Endothelial cell of umbilical vein (primary cell): ENCODE results near the gene GRM4. TPM values are rescaled to one million over a fixed set of nuclear protein-coding genes. Genes with fewer than 3 reads are reported as not detected.

Experiments
- BruUV-seq: library from RNA; stranded (reverse); fragments of 400-500 nt; replicated peaks from 2 replicates; lab custom pipeline; 2021; lab: Mats Ljungman, UMichigan
- CTCF ChIA-PET: fragments of 300-600, 350-600 bp; sonication (Branson Sonifier 250); formaldehyde crosslinking; loops from one replicate; lab custom pipeline; 2021; ENCODE audit warnings: antibody characterized with exemption, inconsistent platforms; lab: Charles Lee
- POLR2A ChIA-PET: fragments of 300-600, 350-600 bp; sonication (Branson Sonifier 250); formaldehyde crosslinking; loops from one replicate; lab custom pipeline; 2021; ENCODE audit warnings: antibody characterized with exemption, inconsistent platforms; lab: Charles Lee
- DNase-seq: peaks from one replicate; pipeline ENCODE4 v3.0.0-alpha.2; 2011; ENCODE audit warnings: low read depth, low spot score
- FAIRE-seq: peaks from 2 replicates; lab custom pipeline; 2011; peaks lifted over from hg19 to GRCh38; lab: Jason Lieb, UNC
- H2AFZ ChIP-seq: 2 replicates; pipeline ENCODE4 v1.6.0; 2012; ENCODE audit warnings: low read depth, low read length, control low read depth, inconsistent platforms
- H3K27ac ChIP-seq: 2 replicates; pipeline ENCODE4 v1.5.1; 2011; ENCODE audit warnings: low read depth, mild to moderate bottlenecking, control low read depth, low read length, moderate library complexity; ENCODE audit not compliant: insufficient read depth
- H3K27me3 ChIP-seq, 2 experiments: 2 replicates each; pipeline versions ENCODE4 v1.6.0 to v1.6.1; 2011; ENCODE audit warnings: low read length in 2 of 2, mixed read lengths in 1 of 2; ENCODE audit not compliant: control insufficient read depth in 2 of 2, insufficient read depth in 2 of 2
- H3K36me3 ChIP-seq, 2 experiments: 2 replicates in 1 of 2; 3 replicates in 1 of 2; pipeline ENCODE4 v1.5.1; 2011; ENCODE audit warnings: low read length in 2 of 2, mild to moderate bottlenecking in 1 of 2, moderate library complexity in 1 of 2; ENCODE audit not compliant: control insufficient read depth in 2 of 2, insufficient read depth in 2 of 2; ENCODE audit errors: extremely low read depth in 1 of 2
- H3K4me1 ChIP-seq: 3 replicates; pipeline ENCODE4 v1.5.1; 2011; ENCODE audit warnings: mild to moderate bottlenecking, low read length; ENCODE audit not compliant: control insufficient read depth, insufficient read depth; ENCODE audit errors: extremely low read depth
- H3K4me2 ChIP-seq: 2 replicates; pipeline ENCODE4 v1.6.1; 2011; ENCODE audit warnings: low read length, control low read depth, mixed read lengths; ENCODE audit not compliant: insufficient read depth
- H3K4me3 ChIP-seq, 3 experiments: fragments of 200-600 bp in 1 of 3; sonication (generic), shearing (Covaris generic) in 1 of 3; replicated peaks in 1 of 3; 2 replicates each; pipeline ENCODE4 v1.5.1; 2011 to 2016; ENCODE audit warnings: control low read depth in 3 of 3, low read length in 3 of 3, mild to moderate bottlenecking in 2 of 3, inconsistent platforms in 1 of 3, low read depth in 1 of 3, moderate library complexity in 1 of 3; ENCODE audit not compliant: insufficient read depth in 1 of 3
- H3K79me2 ChIP-seq: 2 replicates; pipeline ENCODE4 v1.6.0; 2012; ENCODE audit warnings: low read length, inconsistent platforms; ENCODE audit not compliant: control insufficient read depth, insufficient read depth
- H3K9ac ChIP-seq: replicated peaks from 2 replicates; pipeline ENCODE3; 2011; ENCODE audit warnings: low read length, control low read depth; ENCODE audit not compliant: insufficient read depth; ENCODE audit errors: extremely low read depth
- H3K9me1 ChIP-seq: replicated peaks from 3 replicates; pipeline ENCODE4 v1.6.0; 2011; ENCODE audit warnings: mild to moderate bottlenecking, low read length; ENCODE audit not compliant: control insufficient read depth, insufficient read depth; ENCODE audit errors: extremely low read depth
- H3K9me3 ChIP-seq: replicated peaks from 2 replicates; pipeline ENCODE4 v1.5.1; 2012; ENCODE audit warnings: low read length, inconsistent platforms; ENCODE audit not compliant: control insufficient read depth, insufficient read depth
- H4K20me1 ChIP-seq: replicated peaks from 2 replicates; pipeline ENCODE3; 2011; ENCODE audit warnings: mild to moderate bottlenecking, low read length; ENCODE audit not compliant: control insufficient read depth, insufficient read depth; ENCODE audit errors: extremely low read depth
- GATA2 ChIP-seq: IDR thresholded peaks from 2 replicates; pipeline ENCODE4 v1.7.0; 2011; ENCODE audit warnings: low read depth, mild to moderate bottlenecking, moderate library complexity, mixed read lengths, low read length; ENCODE audit not compliant: insufficient read length, insufficient read depth
- MAX ChIP-seq: IDR thresholded peaks from 2 replicates; pipeline ENCODE4 v1.6.1; 2011; ENCODE audit not compliant: insufficient read depth, insufficient read length
- dilution Hi-C: fragments of 300-500 bp; cut with MboI; formaldehyde crosslinking; loops from one replicate; pipeline ENCODE4 v1.15.0; 2019; ENCODE audit warnings: low sequenced_read_pairs; ENCODE audit not compliant: extremely low pct_ligation_motif_present
- intact Hi-C: fragments of 100-400 bp; cut with micrococcal nuclease; formaldehyde crosslinking; loops from one replicate; pipeline ENCODE4 v1.10.0; 2022
- polyA plus RNA-seq, 4 experiments: library from polyadenylated mRNA; depleted of rRNA in 3 of 4; stranded (reverse) in 3 of 4; unstranded in 1 of 4; fragments of >200 nt; gene quantifications; 2 replicates each; pipeline versions ENCODE4 v1.2.1 to v1.2.3, GENCODE V29; 2011 to 2012; ENCODE audit warnings: missing spikeins in 1 of 4
- total RNA-seq: library from RNA; stranded (reverse); gene quantifications from 2 replicates; pipeline ENCODE4 v1.2.3, GENCODE V29; 2021

Gene GRM4
- total and polyA plus RNA-seq, 2 donors (not counting 3 experiments of a cell fraction or from before 2014, with no cell fraction given) = 0.03 TPM; not detected in 1

- Histone ChIP-seq H3K9ac (no peak overlapping the region), H3K36me3 (no peaks in the 10 kb centered on the region), H4K20me1 (no peaks in the 10 kb centered on the region), H3K79me2 (no peaks in the 10 kb centered on the region), H3K4me2 (no peak overlapping the region), H3K27ac (no peak overlapping the region), H3K9me1 (no peaks in the 10 kb centered on the region), H3K4me1 (no peaks in the 10 kb centered on the region), H3K27me3 (no peaks in the 10 kb centered on the region), H2AFZ (no peak overlapping the region), H3K9me3 (no peaks in the 10 kb centered on the region), H3K4me3 (no peak overlapping the region)
- dilution Hi-C loops (no loop called here), intact Hi-C loops (no loop called here)
- TF ChIP-seq MAX = no peak
- POLR2A ChIA-PET = no interaction called here
- BruUV-seq = no TSS peak
- no peak for FAIRE-seq
- DNase-seq = no peak
- CTCF ChIA-PET = interaction anchor here (1.2 kb wide), 1 partner anchor 251 kb away, joined by 3 read pairs; no protein-coding TSS in a partner anchor
Measured at GRCh38 chr6:34022873-34023255, 123.0 kb downstream of the GRM4 start.

- no peaks in the 10 kb centered on the region for H3K79me2 ChIP-seq
- no peak overlapping the region for H3K27ac ChIP-seq
- H3K4me3 ChIP-seq = no peak overlapping the region
- no peaks in the 10 kb centered on the region for H3K9me3 ChIP-seq
- ChIA-PET POLR2A (no interaction called here), CTCF (interaction anchor here (1.2 kb wide), 1 partner anchor 251 kb away, joined by 3 read pairs; no protein-coding TSS in a partner anchor)
- H4K20me1 ChIP-seq = no peaks in the 10 kb centered on the region
- dilution Hi-C loops (no loop called here), intact Hi-C loops (no loop called here)
- no peaks in the 10 kb centered on the region for H3K36me3 ChIP-seq
- DNase-seq = no peak
- H3K4me1 ChIP-seq = no peaks in the 10 kb centered on the region
- H3K27me3 ChIP-seq = no peaks in the 10 kb centered on the region
- no TSS peak for BruUV-seq
- no peaks in the 10 kb centered on the region for H3K9me1 ChIP-seq
- no peak overlapping the region for H2AFZ ChIP-seq
- H3K9ac ChIP-seq = no peak overlapping the region
- no peak overlapping the region for H3K4me2 ChIP-seq
- no peak for TF ChIP-seq GATA2
- FAIRE-seq = no peak
Measured at GRCh38 chr6:34022250-34022872, 123.5 kb downstream of the GRM4 start.
